HepG2 (cell line): ENCODE results near the gene EWSR1. TPM values are rescaled to one million over a fixed set of nuclear protein-coding genes. Genes with fewer than 3 reads are reported as not detected.

Source experiments
- CBX5 ChIP-seq: sonication (generic); formaldehyde crosslinking; IDR thresholded peaks from 2 replicates; pipeline ENCODE4 v1.4.0; 2020; ENCODE audit warnings: missing genetic modification reagents, borderline replicate concordance
- DNMT3B ChIP-seq: conservative IDR thresholded peaks from 2 replicates; pipeline ENCODE4 v1.6.1; 2016; ENCODE audit warnings: missing biosample characterization, control low read depth
- EHMT2 ChIP-seq: fragments of 200-600 bp; sonication (generic); IDR thresholded peaks from 2 replicates; pipeline ENCODE4 v1.7.0; 2017; ENCODE audit warnings: antibody characterized with exemption, low read depth, low read length, borderline replicate concordance
- EZH2 ChIP-seq: conservative IDR thresholded peaks from 2 replicates; pipeline ENCODE4 v1.6.1; 2012; ENCODE audit warnings: mild to moderate bottlenecking, low read depth, low read length, moderate library complexity
- HNF1A ChIP-seq, 2 experiments: sonication (generic) in 1 of 2; formaldehyde crosslinking in 1 of 2; IDR thresholded peaks; 2 replicates each; pipeline versions ENCODE4 v1.4.0 to v1.6.1; 2016 to 2020; ENCODE audit warnings: borderline replicate concordance in 1 of 2, low read depth in 1 of 2, mild to moderate bottlenecking in 1 of 2, missing genetic modification reagents in 1 of 2
- KDM5B ChIP-seq: sonication (generic); formaldehyde crosslinking; IDR thresholded peaks from 2 replicates; pipeline ENCODE4 v1.4.0; 2020; ENCODE audit warnings: missing genetic modification reagents, mild to moderate bottlenecking, borderline replicate concordance
- MNT ChIP-seq: fragments of 450-650 bp; IDR thresholded peaks from 2 replicates; pipeline ENCODE4 v1.6.1; 2016
- PCBP1 ChIP-seq: fragments of 200-400 bp; formaldehyde crosslinking; IDR thresholded peaks from 2 replicates; pipeline ENCODE4 v1.6.1; 2017; ENCODE audit warnings: mild to moderate bottlenecking, low read depth, low read length, borderline replicate concordance
- RORA ChIP-seq: sonication (generic); formaldehyde crosslinking; IDR thresholded peaks from 2 replicates; pipeline ENCODE4 v1.5.0; 2020; ENCODE audit warnings: mild to moderate bottlenecking, missing genetic modification reagents, moderate library complexity
- RXRB ChIP-seq: IDR thresholded peaks from 2 replicates; pipeline ENCODE4 v1.6.1; 2016; ENCODE audit warnings: borderline replicate concordance, missing genetic modification reagents, missing compliant biosample characterization
- SNAPC4 ChIP-seq: sonication (generic); formaldehyde crosslinking; IDR thresholded peaks from 2 replicates; pipeline ENCODE4 v1.4.0; 2020; ENCODE audit warnings: mild to moderate bottlenecking, missing genetic modification reagents
- SOX13 ChIP-seq, 3 experiments: fragments of 450-650 bp in 1 of 3; sonication (generic) in 1 of 3; formaldehyde crosslinking in 1 of 3; IDR thresholded peaks in 2 of 3; conservative IDR thresholded peaks in 1 of 3; 2 replicates each; pipeline versions ENCODE4 v1.5.0 to v1.6.1; 2016 to 2020; ENCODE audit warnings: antibody characterized with exemption in 1 of 3, mild to moderate bottlenecking in 1 of 3, missing compliant biosample characterization in 1 of 3, missing genetic modification reagents in 1 of 3, moderate library complexity in 1 of 3
- SYNCRIP ChIP-seq: fragments of 200-400 bp; formaldehyde crosslinking; IDR thresholded peaks from 2 replicates; pipeline ENCODE4 v1.6.1; 2018; ENCODE audit warnings: mild to moderate bottlenecking, low read depth, low read length; ENCODE audit not compliant: insufficient read depth
- ZFP36L1 ChIP-seq: sonication (generic); formaldehyde crosslinking; IDR thresholded peaks from 2 replicates; pipeline ENCODE4 v1.8.0; 2022; ENCODE audit warnings: mild to moderate bottlenecking, missing genetic modification reagents, moderate library complexity
- ZNF260 ChIP-seq: sonication (generic); formaldehyde crosslinking; IDR thresholded peaks from 2 replicates; pipeline ENCODE4 v1.4.0; 2020; ENCODE audit warnings: missing genetic modification reagents, low read depth, mild to moderate bottlenecking, borderline replicate concordance
- ZNF629 ChIP-seq: sonication (generic); formaldehyde crosslinking; conservative IDR thresholded peaks from 2 replicates; pipeline ENCODE4 v1.5.0; 2020; ENCODE audit warnings: missing genetic modification reagents
- ZNF768 ChIP-seq: sonication (generic); formaldehyde crosslinking; IDR thresholded peaks from 2 replicates; pipeline ENCODE4 v1.4.0; 2020; ENCODE audit warnings: missing genetic modification reagents
- polyA plus RNA-seq, 8 experiments: library from polyadenylated mRNA; depleted of rRNA in 3 of 8; stranded (reverse) in 7 of 8; unstranded in 1 of 8; fragments of >200 nt; fragmentation: Illumina TruSeq in 4 of 8; extraction: Trizol in 4 of 8; gene quantifications; 2 replicates each; pipeline versions ENCODE4 v1.2.1 to v1.2.3, GENCODE V29; 2011 to 2016; ENCODE audit warnings: low read depth in 4 of 8, missing spikeins in 1 of 8, mixed read lengths in 1 of 8; ENCODE audit not compliant: insufficient read depth in 1 of 8
- total RNA-seq, 5 experiments: library from RNA; depleted of rRNA; stranded (reverse); fragments of >200 nt; fragmentation: Illumina TruSeq; extraction: Trizol; gene quantifications; 2 replicates each; pipeline ENCODE4 v1.2.3, GENCODE V29; 2016; ENCODE audit warnings: low read depth in 1 of 5

The EWSR1 gene
- total and polyA plus RNA-seq, 2 of the 13 experiments (the other 11 are each of a cell fraction or from before 2014, with no cell fraction given), result 211 to 326 TPM

- TF ChIP-seq ZNF629 (CRISPR knock-in tag) (no peak), RXRB (CRISPR knock-in tag) (peak; percentile 40; the same call in 1 of the 2 replicates), PCBP1 (0 out of 2 replicates have a peak, but pooled peaks have one; percentile 63), EHMT2 (no peak), SOX13 (IDR thresholded peaks at IDR 0.05) (no peak), SOX13 (CRISPR knock-in tag; conservative IDR thresholded peaks at IDR 0.05 in 1 of 2, IDR thresholded peaks at IDR 0.05 in 1 of 2) (no peak), RORA (CRISPR knock-in tag) (no peak), SNAPC4 (CRISPR knock-in tag) (no peak), SYNCRIP (no peak), CBX5 (0 out of 2 replicates have a peak, but pooled peaks have one; percentile 14), HNF1A (IDR thresholded peaks at IDR 0.05; ENCODE audit: low read depth) (no peak), HNF1A (CRISPR knock-in tag; IDR thresholded peaks at IDR 0.05; ENCODE audit: borderline replicate concordance) (peak; percentile 27; the same call in 1 of the 2 replicates), ZNF260 (CRISPR knock-in tag) (no peak), MNT (no peak), KDM5B (CRISPR knock-in tag) (peak; percentile 71; the same call in 1 of the 2 replicates), DNMT3B (CRISPR knock-in tag) (no peak), ZFP36L1 (CRISPR knock-in tag) (no peak), ZNF768 (CRISPR knock-in tag) (peak; percentile 65; the same call in 1 of the 2 replicates), EZH2 (no peak)
Observed at GRCh38 chr22:29306175-29306834, 38.2 kb downstream of the EWSR1 start, which contains the start of gene GAS2L1 (continued).
